CD14-positive monocyte (primary cell): ENCODE results near the gene NTM. TPM values are rescaled to one million over a fixed set of nuclear protein-coding genes. Genes with fewer than 3 reads are reported as not detected.

Experiments
- DNase-seq, 3 donors: peaks; one replicate each; pipeline ENCODE4 v3.0.0-alpha.2; 2011 to 2022
- H2AFZ ChIP-seq: 2 replicates; pipeline ENCODE4 v1.6.0; 2012; ENCODE audit warnings: mild to moderate bottlenecking, low read depth, low read length, inconsistent platforms; ENCODE audit not compliant: insufficient read depth, poor library complexity, severe bottlenecking
- H3K27ac ChIP-seq, 2 donors: 1 replicate in 1 of 2; 2 replicates in 1 of 2; pipeline ENCODE4 v1.5.1; 2012 to 2013; ENCODE audit warnings: low read length in 2 of 2, control low read depth in 1 of 2, inconsistent platforms in 1 of 2, low read depth in 1 of 2, mild to moderate bottlenecking in 1 of 2
- H3K27me3 ChIP-seq, 2 donors: one replicate each; pipeline versions ENCODE4 v1.6.0 to v1.6.1; 2011 to 2013; ENCODE audit warnings: low read length in 2 of 2; ENCODE audit not compliant: control insufficient read depth in 2 of 2, insufficient read depth in 2 of 2
- H3K36me3 ChIP-seq, 2 donors: replicated peaks in 1 of 2; 1 replicate in 1 of 2; 2 replicates in 1 of 2; pipeline versions ENCODE4 v1.5.1 to v1.6.1; 2012 to 2013; ENCODE audit warnings: low read length in 2 of 2, control low read depth in 1 of 2, inconsistent platforms in 1 of 2, mild to moderate bottlenecking in 1 of 2; ENCODE audit not compliant: insufficient read depth in 2 of 2, control insufficient read depth in 1 of 2
- H3K4me1 ChIP-seq, 2 donors: 1 replicate in 1 of 2; 2 replicates in 1 of 2; pipeline versions ENCODE4 v1.5.1 to v1.6.1; 2012 to 2013; ENCODE audit warnings: low read length in 2 of 2, control low read depth in 1 of 2, inconsistent platforms in 1 of 2, mild to moderate bottlenecking in 1 of 2, moderate library complexity in 1 of 2; ENCODE audit not compliant: insufficient read depth in 2 of 2, control insufficient read depth in 1 of 2
- H3K4me2 ChIP-seq: replicated peaks from 2 replicates; pipeline ENCODE3; 2012; ENCODE audit warnings: low read length, moderate library complexity, mild to moderate bottlenecking; ENCODE audit not compliant: poor library complexity, severe bottlenecking; ENCODE audit errors: extremely low read depth
- H3K4me3 ChIP-seq, 3 experiments: fragments of 200-600 bp in 1 of 3; sonication (generic) in 1 of 3; replicated peaks in 1 of 3; 1 replicate in 2 of 3; 2 replicates in 1 of 3; pipeline ENCODE4 v1.5.1; 2011 to 2013; ENCODE audit warnings: low read length in 3 of 3, mild to moderate bottlenecking in 3 of 3, control low read depth in 2 of 3, low read depth in 2 of 3, inconsistent platforms in 1 of 3, moderate library complexity in 1 of 3
- H3K79me2 ChIP-seq: 2 replicates; pipeline ENCODE4 v1.6.0; 2012; ENCODE audit warnings: mild to moderate bottlenecking, control low read depth, inconsistent platforms, low read length, moderate library complexity; ENCODE audit not compliant: insufficient read depth
- H3K9ac ChIP-seq: 2 replicates; pipeline ENCODE4 v1.6.0; 2017; ENCODE audit warnings: low read length, mild to moderate bottlenecking; ENCODE audit not compliant: insufficient read depth, poor library complexity, severe bottlenecking
- H3K9me3 ChIP-seq, 2 donors: replicated peaks in 1 of 2; 1 replicate in 1 of 2; 2 replicates in 1 of 2; pipeline versions ENCODE4 v1.5.1 to v1.6.1; 2012 to 2013; ENCODE audit warnings: low read length in 2 of 2, control low read depth in 1 of 2; ENCODE audit not compliant: control insufficient read depth in 1 of 2, insufficient read depth in 1 of 2
- H4K20me1 ChIP-seq: 2 replicates; pipeline ENCODE4 v1.6.0; 2012; ENCODE audit warnings: mild to moderate bottlenecking, low read length, control low read depth, moderate library complexity; ENCODE audit not compliant: insufficient read depth
- H3K27ac Mint-ChIP-seq, 7 donors: one replicate each; pipeline ENCODE4 v1.8.0; 2020; ENCODE audit warnings: mild to moderate bottlenecking in 7 of 7, mixed read lengths in 7 of 7, moderate library complexity in 6 of 7, inconsistent platforms in 2 of 7
- H3K27me3 Mint-ChIP-seq, 3 donors: one replicate each; pipeline ENCODE4 v1.8.0; 2021 to 2022; ENCODE audit warnings: low read depth in 3 of 3, mild to moderate bottlenecking in 3 of 3, mixed read lengths in 3 of 3, moderate library complexity in 3 of 3, inconsistent platforms in 1 of 3
- H3K36me3 Mint-ChIP-seq, 2 donors: one replicate each; pipeline ENCODE4 v1.8.0; 2020; ENCODE audit warnings: mixed read lengths in 2 of 2, inconsistent platforms in 1 of 2, mild to moderate bottlenecking in 1 of 2
- H3K4me1 Mint-ChIP-seq: one replicate; pipeline ENCODE4 v1.8.0; 2020; ENCODE audit warnings: mild to moderate bottlenecking, mixed read lengths
- H3K4me3 Mint-ChIP-seq, 2 donors: one replicate each; pipeline ENCODE4 v1.8.0; 2020; ENCODE audit warnings: mild to moderate bottlenecking in 2 of 2, mixed read lengths in 2 of 2, moderate library complexity in 1 of 2
- H3K9me3 Mint-ChIP-seq, 7 donors: one replicate each; pipeline ENCODE4 v1.8.0; 2020 to 2022; ENCODE audit warnings: mixed read lengths in 7 of 7, mild to moderate bottlenecking in 6 of 7, moderate library complexity in 6 of 7, inconsistent platforms in 2 of 7
- WGBS: methylation state at CpG from one replicate; pipeline ENCODE4 v1.1.5; 2013; ENCODE audit warnings: missing lambda C conversion rate; ENCODE audit not compliant: insufficient coverage; 5-methylcytosine and 5-hydroxymethylcytosine counted together
- intact Hi-C, 2 donors: fragments of 100-400 bp; cut with micrococcal nuclease; formaldehyde crosslinking; loops; one replicate each; pipeline versions ENCODE4 v1.15.0 to v1.15.1; 2023
- polyA plus RNA-seq, 3 donors: library from polyadenylated mRNA; depleted of rRNA in 1 of 3; unstranded in 2 of 3; stranded (reverse) in 1 of 3; fragments of 300-500 nt in 2 of 3; fragments of >200 nt in 1 of 3; fragmentation: Illumina TruSeq in 2 of 3; gene quantifications; 1 replicate in 2 of 3; 2 replicates in 1 of 3; pipeline ENCODE4 v1.2.3, GENCODE V29; 2012 to 2021
- TF ChIP-seq, protein P1 (sequence below): fragments of 200-600 bp; IDR thresholded peaks from one replicate; pipeline ENCODE4 v1.8.0; 2022; ENCODE audit warnings: antibody characterized with exemption, mild to moderate bottlenecking

Gene NTM
- polyA plus RNA-seq, 3 donors: not detected

GRCh38 chr11:132062541-132062940, 692.1 kb downstream of the NTM start:
- Histone ChIP-seq H3K27ac (no peak overlapping the region), H3K4me2 (no peak overlapping the region), H2AFZ (no peak overlapping the region), H3K4me3 (no peak overlapping the region), H3K36me3 (no peaks in the 10 kb centered on the region), H3K4me1 (peaks cover 36 to 44% of the 10 kb centered on the region in 2 donors), H3K27me3 (no peaks in the 10 kb centered on the region), H4K20me1 (no peaks in the 10 kb centered on the region), H3K79me2 (no peaks in the 10 kb centered on the region), H3K9ac (no peak overlapping the region), H3K9me3 (peaks cover 0 to 3% of the 10 kb centered on the region in 2 donors)
- Mint-ChIP-seq H3K9me3 (peaks cover 0 to 8% (median 5%) of the 10 kb centered on the region in 7 donors), H3K27ac (no peak overlapping the region), H3K4me3 (no peak overlapping the region), H3K4me1 (peaks cover 31% of the 10 kb centered on the region), H3K27me3 (peaks cover 0 to 3% (median 1%) of the 10 kb centered on the region in 3 donors), H3K36me3 (peaks cover 0 to 2% of the 10 kb centered on the region in 2 donors)
- intact Hi-C loops: loop anchor here in 1 of 2 donors (5.0 kb wide), 1 partner anchor 35 kb away; no protein-coding TSS in a partner anchor
- 100% methylated on average over 1 of the region's 2 CpGs for WGBS
- DNase-seq: no peak
- TF ChIP-seq, protein P1, sequence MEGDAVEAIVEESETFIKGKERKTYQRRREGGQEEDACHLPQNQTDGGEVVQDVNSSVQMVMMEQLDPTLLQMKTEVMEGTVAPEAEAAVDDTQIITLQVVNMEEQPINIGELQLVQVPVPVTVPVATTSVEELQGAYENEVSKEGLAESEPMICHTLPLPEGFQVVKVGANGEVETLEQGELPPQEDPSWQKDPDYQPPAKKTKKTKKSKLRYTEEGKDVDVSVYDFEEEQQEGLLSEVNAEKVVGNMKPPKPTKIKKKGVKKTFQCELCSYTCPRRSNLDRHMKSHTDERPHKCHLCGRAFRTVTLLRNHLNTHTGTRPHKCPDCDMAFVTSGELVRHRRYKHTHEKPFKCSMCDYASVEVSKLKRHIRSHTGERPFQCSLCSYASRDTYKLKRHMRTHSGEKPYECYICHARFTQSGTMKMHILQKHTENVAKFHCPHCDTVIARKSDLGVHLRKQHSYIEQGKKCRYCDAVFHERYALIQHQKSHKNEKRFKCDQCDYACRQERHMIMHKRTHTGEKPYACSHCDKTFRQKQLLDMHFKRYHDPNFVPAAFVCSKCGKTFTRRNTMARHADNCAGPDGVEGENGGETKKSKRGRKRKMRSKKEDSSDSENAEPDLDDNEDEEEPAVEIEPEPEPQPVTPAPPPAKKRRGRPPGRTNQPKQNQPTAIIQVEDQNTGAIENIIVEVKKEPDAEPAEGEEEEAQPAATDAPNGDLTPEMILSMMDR: no peak

DNA sequence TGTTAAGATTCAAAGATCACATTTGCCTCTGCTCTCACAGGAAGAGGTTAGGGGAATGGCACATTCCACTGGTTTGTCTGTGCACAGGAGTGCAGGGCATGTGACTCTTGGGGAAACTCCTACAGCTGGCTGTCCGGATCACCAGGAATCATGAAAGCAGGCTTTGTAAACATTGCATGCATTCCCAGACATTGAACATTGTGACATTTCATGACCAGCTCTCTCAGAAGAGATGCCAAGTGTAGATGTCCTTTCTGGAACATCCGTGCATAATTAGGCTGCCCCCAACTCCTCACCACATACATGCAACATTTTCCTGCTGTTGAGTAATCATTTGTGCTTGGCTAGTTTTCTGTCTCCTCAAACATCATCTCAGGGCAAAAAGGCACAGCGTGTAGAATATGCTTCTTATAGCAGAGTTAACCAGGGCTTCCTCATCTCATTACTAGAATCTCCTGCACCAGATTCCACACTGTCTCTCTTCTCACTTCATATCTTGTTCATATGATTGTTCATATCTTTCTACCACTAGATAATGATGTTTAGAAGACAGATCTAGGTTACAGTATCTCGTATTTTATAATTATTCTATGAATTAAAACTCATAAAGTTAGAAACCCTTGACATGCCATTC, 694.7 kb downstream of the NTM start:
- Mint-ChIP-seq H3K4me3 (peak overlapping the region in 1 of 2 donors; percentile 63), H3K9me3 (peaks cover 0 to 10% (median 5%) of the 10 kb centered on the region in 7 donors), H3K27ac (peak overlapping the region in 4 of 7 donors; percentile 27 to 84 (median 52)), H3K27me3 (peaks cover 0 to 1% (median 1%) of the 10 kb centered on the region in 3 donors), H3K36me3 (peaks cover 0 to 2% of the 10 kb centered on the region in 2 donors), H3K4me1 (peaks cover 46% of the 10 kb centered on the region)
- DNase-seq: peak in 1 of 3 donors; percentile 21
- H2AFZ ChIP-seq: no peak overlapping the region
- WGBS: 31% methylated on average over 1 of the region's 4 CpGs
- H3K36me3 ChIP-seq: no peaks in the 10 kb centered on the region
- H3K27ac ChIP-seq: no peak overlapping the region
- H3K4me2 ChIP-seq: no peak overlapping the region
- peak overlapping the region in 1 of 3 experiments; percentile 12 for H3K4me3 ChIP-seq
- no peak overlapping the region for H3K9ac ChIP-seq
- no peaks in the 10 kb centered on the region for H4K20me1 ChIP-seq
- H3K9me3 ChIP-seq: peaks cover 13 to 16% of the 10 kb centered on the region in 2 donors
- no peaks in the 10 kb centered on the region for H3K79me2 ChIP-seq
- H3K4me1 ChIP-seq: peaks cover 10 to 31% of the 10 kb centered on the region in 2 donors
- intact Hi-C loops: loop anchor here in 1 of 2 donors (5.0 kb wide), 1 partner anchor 32 kb away; no protein-coding TSS in a partner anchor
- TF ChIP-seq, protein P1: no peak
- H3K27me3 ChIP-seq: no peaks in the 10 kb centered on the region
